22Rv1 (cell line): Measurements from ENCODE around the gene COL5A2.

Source experiments
- ZFX ChIP-seq: fragments of 450-650 bp; IDR thresholded peaks from 2 replicates; pipeline ENCODE4 v1.6.1; 2017; ENCODE audit warnings: antibody characterized with exemption, borderline replicate concordance
- TF ChIP-seq, protein P1 (sequence below): fragments of 450-650 bp; IDR thresholded peaks from 2 replicates; pipeline ENCODE4 v1.5.1; 2017; ENCODE audit warnings: mild to moderate bottlenecking

DNA sequence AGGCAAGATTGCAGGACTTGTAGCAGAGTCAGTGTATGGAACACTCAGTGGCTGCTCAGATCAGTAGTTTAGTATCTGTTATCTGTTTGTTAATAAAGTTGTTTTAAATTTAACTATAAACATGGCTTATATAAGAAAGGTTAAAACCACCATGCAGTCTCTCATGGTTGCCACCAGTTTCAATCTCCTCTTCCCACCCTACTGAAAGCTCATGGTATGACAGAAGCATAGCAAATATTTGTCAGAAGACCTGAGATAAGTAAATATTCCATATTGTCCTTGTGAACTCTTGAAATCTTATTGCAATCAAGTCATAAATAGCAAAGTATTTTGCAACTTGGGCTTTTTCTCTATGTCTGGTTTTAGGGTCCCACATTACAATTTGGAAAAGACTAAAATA, 2.1 kb upstream of the COL5A2 start:
- TF ChIP-seq, protein P1, sequence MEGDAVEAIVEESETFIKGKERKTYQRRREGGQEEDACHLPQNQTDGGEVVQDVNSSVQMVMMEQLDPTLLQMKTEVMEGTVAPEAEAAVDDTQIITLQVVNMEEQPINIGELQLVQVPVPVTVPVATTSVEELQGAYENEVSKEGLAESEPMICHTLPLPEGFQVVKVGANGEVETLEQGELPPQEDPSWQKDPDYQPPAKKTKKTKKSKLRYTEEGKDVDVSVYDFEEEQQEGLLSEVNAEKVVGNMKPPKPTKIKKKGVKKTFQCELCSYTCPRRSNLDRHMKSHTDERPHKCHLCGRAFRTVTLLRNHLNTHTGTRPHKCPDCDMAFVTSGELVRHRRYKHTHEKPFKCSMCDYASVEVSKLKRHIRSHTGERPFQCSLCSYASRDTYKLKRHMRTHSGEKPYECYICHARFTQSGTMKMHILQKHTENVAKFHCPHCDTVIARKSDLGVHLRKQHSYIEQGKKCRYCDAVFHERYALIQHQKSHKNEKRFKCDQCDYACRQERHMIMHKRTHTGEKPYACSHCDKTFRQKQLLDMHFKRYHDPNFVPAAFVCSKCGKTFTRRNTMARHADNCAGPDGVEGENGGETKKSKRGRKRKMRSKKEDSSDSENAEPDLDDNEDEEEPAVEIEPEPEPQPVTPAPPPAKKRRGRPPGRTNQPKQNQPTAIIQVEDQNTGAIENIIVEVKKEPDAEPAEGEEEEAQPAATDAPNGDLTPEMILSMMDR = no peak
- TF ChIP-seq ZFX = no peak
